Stimulated activated CD4-positive, alpha-beta T cell treated with anti-CD3 and anti-CD28 coated beads, Interleukin-2, amount 100 ng/mL, for 24 hours (primary cell): ENCODE data around the gene TAB2.
"Not testable (repeated sequence)": the region's sequence is repeated elsewhere in the genome, so short reads cannot be mapped to it uniquely, and the experiment has no call there.

Experiments
- DNase-seq, 2 donors: peaks; one replicate each; pipeline ENCODE4 v3.0.0-alpha.2; 2020

Gene TAB2

DNA sequence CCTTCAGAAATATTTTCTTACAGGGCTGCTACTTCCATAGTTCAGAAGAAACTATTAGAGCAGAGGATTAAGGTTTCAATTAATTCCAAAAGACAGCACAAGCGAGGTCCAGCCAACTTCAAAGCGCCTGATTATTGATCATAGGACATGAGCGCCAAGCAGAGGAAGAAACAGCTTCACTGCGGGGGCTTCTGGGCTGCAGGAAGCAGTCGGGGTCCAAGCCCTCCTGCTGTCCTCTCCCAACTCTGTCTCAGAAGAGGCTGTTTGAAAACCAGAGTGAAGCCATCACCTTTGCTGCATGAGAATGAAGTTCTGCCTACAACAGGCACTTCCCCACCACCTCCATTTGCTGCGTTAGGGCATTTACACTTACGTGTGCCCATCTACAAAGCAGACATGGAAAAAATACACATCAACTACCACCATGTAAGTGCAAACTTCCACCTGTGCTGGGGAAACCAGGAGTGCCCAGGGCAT is 106.5 kb downstream of the TAB2 start:
- no peak for DNase-seq

DNA sequence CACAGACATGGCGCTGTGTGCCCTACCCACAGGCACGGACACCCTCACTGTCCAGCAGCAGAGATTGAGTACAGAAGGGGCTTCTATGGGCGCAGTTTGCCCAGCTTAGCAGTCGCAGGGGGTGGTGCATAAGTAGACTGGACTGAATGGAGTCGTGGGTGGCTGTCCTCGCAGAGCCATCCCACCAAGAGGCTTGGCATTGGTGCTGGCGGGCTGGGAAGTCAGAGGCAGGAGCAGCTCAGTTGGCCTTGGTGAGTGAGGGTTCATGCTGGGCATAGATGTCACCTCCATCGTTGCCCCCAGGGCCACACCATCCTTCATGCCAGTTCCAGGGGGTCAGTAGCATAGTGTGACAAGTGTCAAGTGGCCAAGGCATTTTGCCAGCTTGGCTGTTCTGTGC is 107.7 kb downstream of the TAB2 start:
- no peak for DNase-seq

- DNase-seq = no peak
Measured at GRCh38 chr6:149425754-149426153, 108.2 kb downstream of the TAB2 start.

GRCh38 chr6:149428606-149429005 is 111.1 kb downstream of the TAB2 start:
- no peak for DNase-seq

GRCh38 chr6:149429427-149430360 is 112.2 kb downstream of the TAB2 start:
- DNase-seq = no peak

GRCh38 chr6:149431905-149432775 is 114.6 kb downstream of the TAB2 start:
- peak; percentile 95 to 96 for DNase-seq

DNA sequence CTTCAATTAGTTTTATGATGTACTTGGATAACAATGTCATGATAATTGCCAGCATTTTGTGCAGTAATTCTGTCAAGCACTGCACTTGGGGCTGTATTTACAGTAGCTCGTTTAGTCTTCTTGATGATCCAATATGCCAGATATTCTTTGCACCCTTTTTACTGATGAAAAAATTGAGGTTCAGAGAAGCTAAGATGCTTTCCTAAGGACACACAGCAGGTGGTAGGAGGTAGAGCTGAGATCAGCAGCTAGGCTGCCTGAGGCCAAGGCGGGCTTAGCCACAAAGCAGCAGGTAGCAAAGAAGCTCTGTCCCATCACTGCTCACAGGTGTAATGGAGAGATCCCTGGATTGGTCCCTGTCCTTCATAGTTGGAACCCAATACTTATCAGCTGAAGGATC is 115.9 kb downstream of the TAB2 start:
- no peak for DNase-seq

DNA sequence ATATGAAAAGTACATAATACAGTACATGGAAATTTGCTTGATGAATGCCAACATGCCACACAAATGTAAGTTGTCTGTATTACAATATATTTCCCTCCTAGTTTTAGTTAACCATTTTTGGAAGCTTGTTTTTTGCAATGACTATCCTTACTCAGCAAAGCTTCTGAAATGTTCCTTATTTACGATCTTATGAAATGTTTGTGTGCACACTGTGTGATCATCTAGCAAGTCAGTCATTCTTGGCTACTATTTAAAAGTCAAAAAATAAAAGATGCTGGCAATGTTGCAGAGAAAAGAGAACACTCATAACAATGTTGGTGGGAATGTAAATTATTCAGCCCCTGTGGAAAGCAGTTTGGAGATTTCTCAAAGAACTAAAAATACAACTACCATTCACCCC is 116.4 kb downstream of the TAB2 start:
- no peak for DNase-seq

- DNase-seq = no peak
Measured at GRCh38 chr6:149435919-149436586, 118.5 kb downstream of the TAB2 start.

- DNase-seq = no peak
Measured at GRCh38 chr6:149436647-149437046, 119.1 kb downstream of the TAB2 start.

DNA sequence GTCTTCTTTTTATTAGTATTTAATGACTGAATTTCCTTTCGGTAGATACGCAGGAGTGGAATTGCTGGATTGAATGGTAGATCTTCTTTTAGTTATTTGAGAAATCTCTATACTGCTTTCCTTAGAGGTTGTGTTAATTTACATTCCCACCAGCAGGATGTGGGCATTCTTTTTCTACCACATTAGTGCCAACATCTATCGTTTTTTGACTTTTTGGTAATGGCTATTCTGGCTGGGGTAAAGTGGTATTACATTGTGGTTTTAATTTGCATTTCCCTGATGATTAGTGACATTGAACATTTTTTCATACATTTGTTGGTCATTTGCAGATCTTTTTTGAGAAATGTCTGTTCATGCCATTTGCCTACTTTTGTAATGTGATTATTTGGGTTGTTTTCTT is 119.7 kb downstream of the TAB2 start:
- no peak for DNase-seq

- DNase-seq = no peak
Measured at GRCh38 chr6:149438855-149439254, 121.3 kb downstream of the TAB2 start.

DNA sequence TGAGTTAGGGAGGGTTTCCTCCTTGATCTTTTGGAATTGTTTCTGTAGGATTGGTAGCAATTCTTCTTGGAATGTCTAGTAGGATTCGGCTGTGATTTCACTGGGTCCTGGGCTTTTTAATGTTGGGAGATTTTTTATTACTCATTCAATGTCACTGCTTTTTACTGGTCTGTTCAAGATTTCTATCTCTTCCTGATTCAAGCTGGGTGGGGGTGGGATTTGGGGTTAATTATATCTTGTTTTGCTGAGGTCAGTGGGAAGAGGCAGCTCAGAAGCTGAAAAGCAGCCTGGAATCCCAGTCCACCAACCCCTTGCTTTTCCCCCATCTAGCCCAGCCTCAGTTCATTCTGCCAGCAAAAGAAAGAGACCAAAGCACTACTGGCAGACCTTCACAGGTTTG is 122.1 kb downstream of the TAB2 start:
- DNase-seq = no peak

DNA sequence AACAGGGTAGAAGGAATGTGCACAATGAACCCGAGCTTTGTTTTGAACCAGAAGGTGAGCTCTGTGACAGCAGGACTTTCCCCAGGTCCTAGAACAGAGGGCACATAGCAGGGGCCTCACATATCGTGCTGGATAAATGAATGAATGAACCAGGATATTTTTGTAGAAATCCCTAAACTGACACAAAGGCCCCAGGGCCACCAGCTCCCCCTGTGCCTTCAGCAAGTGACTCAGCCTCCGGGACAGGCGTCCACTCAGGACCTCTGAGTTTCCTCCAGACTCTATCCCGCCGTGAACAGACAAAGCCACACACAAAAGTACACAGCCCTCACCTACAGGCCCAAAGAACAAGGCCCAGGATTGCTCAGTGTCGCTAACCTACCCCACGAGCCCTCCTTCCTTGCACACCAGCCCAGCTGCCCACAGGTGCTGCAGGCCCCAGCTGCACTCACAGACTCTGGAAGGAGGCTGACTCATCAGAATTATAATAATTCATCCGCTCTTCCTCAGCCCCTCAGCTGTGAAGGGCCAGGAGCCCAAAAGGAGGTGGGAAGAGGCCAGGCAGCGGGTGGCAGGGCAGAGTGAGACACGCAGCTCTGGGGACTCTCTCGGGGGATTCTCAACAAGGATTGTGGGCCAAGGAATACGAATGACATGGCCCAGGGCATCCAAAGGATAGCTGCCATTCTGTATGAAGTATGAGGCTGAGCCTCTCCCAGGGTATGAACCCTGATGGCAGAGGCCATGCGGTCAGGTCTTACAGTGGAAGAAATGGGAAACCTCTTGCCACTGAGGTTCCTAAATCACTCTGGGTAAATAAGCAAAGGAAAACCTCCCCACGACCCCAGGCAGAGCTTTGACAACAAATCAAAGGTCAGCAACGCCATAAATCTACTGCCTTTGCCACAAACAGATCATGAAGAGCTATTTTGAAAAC is 123.5 kb downstream of the TAB2 start:
- no peak for DNase-seq

DNA sequence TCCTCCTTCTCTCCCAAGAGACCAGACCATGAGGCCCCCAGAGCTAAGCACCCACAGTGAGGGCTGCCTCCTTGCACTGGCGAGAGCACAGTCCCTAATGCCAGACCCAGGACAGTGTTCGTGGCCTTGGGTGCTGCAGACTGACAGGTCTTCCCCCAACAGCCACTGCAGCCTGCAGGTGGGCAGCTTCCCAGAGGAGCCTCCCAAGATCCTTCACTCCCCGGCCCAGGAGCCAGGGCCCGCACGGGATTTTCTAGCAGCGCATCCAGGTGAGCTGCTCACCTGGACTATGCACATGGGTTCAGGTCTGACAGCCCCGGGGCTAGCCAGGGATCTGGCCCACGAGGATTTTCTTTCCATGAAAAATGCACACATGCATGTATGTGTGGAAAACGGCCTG is 124.2 kb downstream of the TAB2 start:
- no peak for DNase-seq

DNA sequence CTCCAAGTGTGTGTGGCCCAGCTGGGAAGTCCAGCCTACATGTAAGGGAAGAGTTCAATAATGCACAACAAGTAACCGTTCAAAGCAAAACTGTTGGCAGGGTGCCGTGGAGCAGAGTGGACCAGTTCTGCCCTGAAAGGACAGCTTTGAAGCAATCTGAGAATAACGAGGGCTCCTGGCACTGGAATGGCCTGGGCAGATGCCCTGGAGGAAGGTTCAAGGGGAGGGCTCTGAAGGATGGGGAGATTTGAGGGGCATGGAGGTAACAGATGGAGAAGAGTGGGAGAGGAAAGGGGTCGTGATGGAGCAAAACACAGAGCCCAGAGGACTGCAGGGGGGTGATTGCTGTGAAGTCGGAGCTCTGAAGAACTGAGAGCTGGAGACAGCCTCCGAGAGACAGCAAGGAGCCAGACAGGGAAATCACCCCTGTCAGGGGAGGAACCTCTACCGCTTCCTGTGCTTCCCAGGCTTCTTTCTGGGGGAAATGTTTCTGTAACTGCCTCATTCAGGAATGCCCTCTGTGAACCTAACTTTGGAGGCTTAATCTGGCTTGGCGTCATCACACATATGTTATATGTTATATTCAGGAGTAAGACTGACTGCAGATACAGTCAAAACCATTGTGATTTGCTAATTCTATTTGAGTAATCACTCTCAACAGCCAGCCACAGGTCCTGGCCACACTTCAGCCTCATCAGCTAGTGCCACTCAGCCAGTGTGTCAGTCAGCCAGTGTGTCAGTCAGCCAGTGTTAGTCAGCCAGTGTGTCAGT is 126.1 kb downstream of the TAB2 start:
- DNase-seq = no peak

GRCh38 chr6:149444360-149445094 is 127.0 kb downstream of the TAB2 start:
- not testable (repeated sequence) for DNase-seq

DNA sequence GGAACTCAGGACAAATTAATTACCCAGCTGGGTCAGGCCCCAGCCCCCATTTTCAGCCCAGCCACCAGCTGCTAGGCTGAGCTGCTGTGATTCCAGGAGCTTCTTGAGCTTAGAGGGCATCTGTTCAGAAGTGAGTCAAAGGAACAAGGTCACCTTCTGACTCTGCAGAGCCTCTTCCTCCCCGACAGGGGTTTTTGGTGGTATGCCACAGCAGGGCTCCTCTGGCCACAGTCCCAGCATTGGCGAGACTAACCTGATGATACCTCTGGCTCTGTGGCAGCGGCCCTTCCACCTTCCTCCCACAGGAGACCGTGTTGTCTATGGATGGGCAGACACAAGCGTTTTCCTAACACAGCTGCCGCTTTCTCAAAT is 127.6 kb downstream of the TAB2 start:
- DNase-seq = no peak

GRCh38 chr6:149445573-149445972 is 128.1 kb downstream of the TAB2 start:
- DNase-seq = no peak

GRCh38 chr6:149446791-149447376 is 129.4 kb downstream of the TAB2 start:
- DNase-seq = no peak
